NCI-H2227 (cell line): ENCODE measurements around the gene P2RY12.

Experiments used
- DNase-seq: peaks from one replicate; lab custom pipeline; 2025; ENCODE audit not compliant: unreplicated experiment; lab: John Stamatoyannopoulos, UW

Gene P2RY12

GRCh38 chr3:151384741-151385174 lies at the start of gene P2RY12:
TSS of gene P2RY12 (minus strand) at chr3:151384753. CDS start at chr3:151338845, 45,908 bp downstream.
- DNase-seq, result no peak

DNA sequence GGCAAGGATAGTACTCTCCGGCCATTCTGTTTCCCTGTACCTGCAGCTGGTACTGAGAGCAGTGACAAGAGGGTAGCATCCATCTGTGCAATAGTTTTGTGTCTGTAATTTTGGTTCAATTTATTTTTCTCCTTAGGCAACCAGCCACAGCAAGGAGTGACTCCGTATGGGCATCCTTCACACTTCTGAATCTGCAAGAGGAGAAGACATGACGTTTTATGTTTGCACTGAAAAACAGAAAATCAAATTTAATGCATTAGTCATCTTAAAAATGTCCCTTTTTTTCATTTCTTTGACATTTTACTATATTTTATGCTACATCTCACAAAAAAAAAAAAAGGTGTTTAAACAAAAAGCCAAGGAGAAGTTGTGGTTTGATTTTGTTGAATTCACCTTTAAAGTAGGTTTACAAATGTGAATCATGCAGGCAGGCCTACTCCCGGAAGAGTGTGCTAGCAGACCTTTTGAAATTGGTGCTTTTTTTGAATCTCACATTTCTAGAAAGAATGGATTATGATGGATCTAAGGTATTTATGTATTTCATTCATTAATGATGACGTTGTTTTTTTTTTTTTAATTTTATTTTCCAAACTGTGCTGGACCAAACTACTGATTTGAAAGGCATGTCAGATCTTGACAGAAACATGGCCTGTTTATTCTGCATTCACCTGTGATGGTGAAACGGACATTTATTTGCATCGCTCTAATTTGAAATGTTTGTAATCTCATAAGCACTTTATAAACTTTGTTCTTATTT lies 48.2 kb upstream of the P2RY12 start:
- DNase-seq, result no peak

DNA sequence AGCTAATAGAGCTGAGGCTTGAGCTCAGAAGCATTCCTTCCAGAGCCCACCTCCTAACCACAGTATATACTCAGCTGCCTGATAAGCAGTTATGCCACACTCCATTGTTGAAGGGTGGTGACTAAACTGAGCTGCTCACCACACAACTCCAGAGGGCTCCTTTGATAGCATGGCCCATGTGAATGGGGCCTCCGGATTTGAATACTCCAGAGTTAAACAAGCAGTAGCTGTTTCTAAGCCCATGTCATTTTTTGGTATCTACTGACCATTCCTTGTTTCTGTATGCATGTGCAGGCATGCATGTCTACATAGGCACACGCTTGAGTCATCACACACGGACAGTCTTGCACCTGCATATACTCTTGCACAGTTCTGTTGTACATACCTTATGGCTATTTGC lies 47.4 kb upstream of the P2RY12 start:
- no peak for DNase-seq

DNA sequence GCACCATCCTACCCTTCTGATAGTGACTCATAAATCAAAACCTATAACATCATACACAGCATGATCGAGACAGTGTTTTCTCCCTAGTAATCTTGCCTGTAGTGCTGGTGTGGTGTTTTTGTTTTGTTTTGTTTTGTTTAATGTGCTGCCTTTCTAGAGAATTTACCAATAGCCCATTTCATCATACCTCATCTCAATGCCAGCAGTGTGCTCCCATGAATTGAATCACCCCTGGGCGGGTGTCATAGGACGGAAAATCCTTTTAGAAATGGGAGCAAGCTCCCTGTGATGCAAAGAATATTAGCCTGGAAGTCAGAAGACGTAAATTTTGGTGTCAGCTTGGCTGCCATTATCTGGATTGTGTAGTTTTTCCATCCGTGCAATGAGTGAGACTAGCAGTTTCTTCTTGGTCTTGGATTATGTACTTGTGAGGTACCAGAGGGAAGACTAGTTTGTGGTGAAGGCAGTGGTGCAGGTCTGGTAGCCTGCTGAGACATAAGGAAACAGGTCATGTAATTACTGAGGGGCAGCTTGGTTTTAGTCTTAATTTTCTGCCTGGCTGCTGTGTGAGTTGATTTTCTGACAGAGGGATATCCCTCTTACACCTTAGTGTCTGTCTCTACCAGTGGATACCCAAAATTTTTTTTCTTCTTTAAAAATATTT lies 46.4 kb upstream of the P2RY12 start:
- no peak for DNase-seq

DNA sequence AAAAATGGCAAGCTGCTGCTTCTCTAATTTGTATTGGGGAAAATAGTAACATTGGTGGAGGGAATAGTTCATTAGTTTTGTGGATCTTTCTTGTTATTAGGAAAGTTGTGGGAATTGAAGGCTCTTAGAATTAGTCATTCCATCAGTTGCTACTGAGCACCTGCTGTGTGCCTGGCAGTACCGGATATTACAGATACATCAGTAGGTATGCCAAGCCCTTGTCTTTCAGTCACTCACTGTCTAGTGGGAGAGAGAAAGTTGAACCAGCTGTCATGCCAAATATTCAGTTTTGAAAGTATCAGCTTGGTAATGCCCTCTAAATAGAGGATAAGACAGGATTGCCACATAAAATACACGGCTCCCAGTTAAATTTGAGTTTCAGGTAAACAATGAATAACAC lies 43.8 kb upstream of the P2RY12 start:
- DNase-seq, result no peak

GRCh38 chr3:151426341-151426657 lies 41.7 kb upstream of the P2RY12 start:
- DNase-seq, result no peak

DNA sequence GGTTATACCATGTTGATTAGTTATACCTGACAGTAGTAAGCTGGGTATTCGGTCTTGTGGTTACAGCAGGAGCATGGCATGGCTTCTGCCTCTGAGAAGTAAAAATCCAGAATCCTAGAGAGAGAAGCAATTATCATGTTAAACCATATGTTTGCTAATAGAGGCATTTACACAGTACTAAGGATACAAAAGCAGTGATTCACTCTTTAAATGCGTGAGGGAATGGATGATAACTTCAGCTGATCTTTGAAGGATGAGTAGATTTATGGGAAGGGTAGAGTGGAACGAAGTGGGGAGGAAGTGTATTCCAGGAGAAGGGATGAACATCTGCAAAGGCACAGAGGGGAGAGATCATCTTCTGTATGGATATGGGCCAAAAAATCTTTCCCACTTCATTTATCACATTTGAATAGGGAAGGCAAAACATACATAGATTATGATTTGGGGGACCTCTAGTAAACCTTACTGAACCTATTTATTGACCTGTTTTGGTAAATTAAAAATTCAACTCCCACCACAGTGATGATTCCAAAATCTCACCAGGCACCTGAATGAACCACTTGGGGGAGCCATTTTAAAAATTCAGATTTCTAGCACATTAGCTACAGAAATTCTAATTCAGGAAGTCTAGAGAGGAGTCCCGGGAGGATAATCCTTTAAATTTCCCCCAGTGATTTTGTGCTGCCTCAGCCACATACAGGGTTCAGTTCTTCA lies 41.2 kb upstream of the P2RY12 start:
- DNase-seq, result no peak

DNA sequence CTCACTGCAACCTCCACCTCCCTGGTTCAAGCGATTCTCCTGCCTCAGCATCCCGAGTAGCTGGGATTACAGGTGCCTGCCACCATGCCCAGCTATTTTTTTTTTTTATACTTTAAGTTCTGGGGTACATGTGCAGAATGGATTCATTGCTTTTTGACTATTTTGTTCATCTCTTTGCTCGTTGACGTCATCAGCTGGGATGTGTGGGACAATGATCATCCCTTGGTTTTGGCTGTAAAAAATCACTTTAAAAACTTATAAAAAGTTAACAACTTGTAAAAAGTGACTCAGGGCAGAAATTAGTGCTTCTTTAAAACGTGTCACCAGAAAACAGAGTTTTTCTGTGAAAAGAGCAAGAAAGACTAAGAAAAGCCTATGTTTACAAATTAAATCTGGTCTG lies 38.5 kb upstream of the P2RY12 start:
- DNase-seq, result no peak

DNA sequence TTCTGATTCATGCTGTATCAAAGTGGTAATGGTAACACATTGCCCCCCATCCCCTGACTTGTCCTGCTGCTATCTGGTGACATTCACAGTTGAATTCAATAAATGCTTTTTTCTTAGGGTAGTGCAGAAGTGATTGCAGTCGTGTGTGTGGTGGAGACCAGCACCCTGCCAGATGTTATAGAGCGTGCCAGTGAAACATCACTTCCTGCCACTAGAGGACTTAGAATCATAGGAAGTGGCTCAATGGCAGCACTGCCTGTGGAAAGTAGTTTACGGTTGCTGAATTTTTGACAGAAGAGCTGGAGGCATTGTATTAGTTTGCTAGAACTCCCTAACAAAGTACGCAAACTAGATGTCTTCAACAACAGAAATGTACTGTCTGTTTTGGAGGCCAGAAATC lies 37.4 kb upstream of the P2RY12 start:
- DNase-seq, result no peak

DNA sequence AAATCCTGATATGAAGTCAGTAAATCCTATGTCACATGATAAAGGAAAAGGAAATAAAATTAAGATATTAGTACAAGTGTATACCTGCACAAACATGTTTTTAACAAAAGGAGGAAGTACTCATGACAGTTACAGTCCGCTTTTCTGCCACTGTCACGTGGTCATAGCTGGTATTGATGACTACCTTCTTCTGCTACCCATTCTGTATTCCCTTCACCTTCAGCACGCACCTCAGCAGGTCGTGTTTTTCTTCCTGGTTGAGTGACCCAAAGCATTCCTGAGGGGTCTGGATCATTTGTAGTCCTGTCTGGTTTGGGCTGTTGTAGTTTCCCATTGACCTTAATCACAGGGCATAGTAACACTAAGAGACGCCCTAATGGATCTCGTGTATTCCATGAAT lies 35.3 kb upstream of the P2RY12 start:
- no peak for DNase-seq

DNA sequence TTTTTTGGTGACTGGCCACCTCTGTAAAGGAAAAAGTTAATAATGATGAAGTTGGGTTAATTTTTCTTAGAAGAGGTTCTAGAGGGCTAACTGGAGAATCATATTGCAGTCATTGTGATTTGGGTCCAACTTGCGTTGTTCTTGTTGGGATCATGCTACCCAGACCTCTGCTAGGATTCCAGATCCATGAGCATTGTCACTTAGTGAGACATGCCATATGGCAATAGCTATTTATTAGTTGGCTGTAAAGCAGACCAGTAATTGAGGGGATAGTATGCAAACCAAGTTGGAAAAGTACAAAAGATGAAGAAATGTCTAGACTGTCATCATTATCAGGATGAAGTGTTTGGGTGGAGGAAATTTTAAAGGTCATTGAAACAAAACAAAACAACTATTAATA lies 30.7 kb upstream of the P2RY12 start:
- no peak for DNase-seq

- DNase-seq, result no peak
Measured at GRCh38 chr3:151412989-151413388, 28.4 kb upstream of the P2RY12 start.

GRCh38 chr3:151410891-151411559 lies 26.5 kb upstream of the P2RY12 start:
- DNase-seq, result no peak

DNA sequence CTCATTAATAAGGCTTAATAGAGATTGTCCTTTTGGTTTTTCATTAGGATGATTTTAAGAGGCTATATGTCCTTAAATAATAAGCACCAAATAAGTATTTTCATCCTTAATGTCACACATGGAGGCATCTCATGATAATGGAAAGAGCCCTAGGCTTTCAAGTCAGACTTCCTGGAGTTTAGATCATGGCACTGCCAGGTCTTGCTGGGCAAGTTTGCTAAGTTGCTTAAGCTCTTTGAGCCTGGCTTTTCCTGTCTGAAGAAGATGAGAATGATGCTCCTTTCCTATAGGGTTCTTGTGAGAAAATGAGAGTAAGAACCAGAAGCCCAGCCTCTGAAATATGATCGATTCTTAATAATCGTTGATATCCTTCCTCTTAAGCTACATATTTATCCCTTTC lies 23.4 kb upstream of the P2RY12 start:
- DNase-seq, result no peak

- DNase-seq, result no peak
Measured at GRCh38 chr3:151404316-151404715, 19.8 kb upstream of the P2RY12 start.

DNA sequence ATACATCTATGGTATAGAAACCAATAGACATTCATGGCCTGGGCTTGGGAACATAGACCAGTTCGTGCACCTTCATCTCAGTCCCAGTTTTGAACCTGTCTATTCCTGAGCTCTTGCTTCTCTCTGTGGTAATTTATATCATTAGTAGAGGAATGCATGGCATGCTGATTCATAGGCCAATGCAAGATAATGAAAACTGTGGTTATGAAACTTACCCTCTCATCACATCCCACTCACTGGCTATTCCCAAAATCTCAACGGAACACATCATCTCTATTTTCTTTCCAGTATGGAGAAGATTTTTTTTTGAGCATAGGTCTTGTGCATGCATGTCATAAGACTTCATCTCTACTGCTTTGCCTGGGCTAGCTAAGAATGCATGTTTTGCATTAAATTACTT lies 18.7 kb upstream of the P2RY12 start:
- no peak for DNase-seq

GRCh38 chr3:151402349-151402748 lies 17.8 kb upstream of the P2RY12 start:
- no peak for DNase-seq

GRCh38 chr3:151400341-151400740 lies 15.8 kb upstream of the P2RY12 start:
- no peak for DNase-seq

DNA sequence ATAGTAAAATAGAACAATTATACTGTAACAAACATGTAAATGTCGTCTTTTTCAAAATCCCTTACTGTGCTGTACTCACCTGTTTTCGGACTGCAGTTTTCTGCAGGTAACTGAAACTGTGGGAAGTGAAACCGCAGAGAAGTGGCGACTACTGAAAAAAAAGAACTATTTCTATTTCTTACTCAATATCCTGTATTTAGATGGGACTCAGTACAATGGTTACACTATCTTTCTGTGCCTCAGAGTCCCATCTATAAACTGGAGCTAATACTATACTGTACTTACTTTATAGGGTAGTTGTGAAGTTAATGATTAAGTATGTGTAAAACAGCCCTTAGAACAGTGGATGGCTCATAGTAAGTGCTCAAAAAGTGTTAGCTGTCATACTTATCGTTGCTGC lies 14.3 kb upstream of the P2RY12 start:
- DNase-seq, result no peak

DNA sequence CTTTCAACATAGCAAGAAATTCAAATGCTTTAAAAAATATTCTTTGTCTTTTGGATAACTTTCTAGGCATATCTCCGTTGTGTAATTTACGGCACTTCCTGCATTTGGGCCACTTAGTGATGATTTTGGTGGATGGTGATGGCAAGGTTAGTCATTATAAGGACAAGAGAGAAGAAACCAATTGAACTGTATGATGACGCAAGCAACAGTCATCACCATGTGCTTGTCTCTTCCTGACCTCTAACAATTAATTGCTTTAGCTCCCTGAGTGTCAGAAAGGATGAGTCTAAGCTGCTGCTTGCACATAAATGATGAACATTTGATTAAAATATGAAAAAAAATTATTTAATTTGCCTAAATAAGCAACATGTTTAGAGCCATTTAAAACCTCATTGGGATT lies 11.3 kb upstream of the P2RY12 start:
- DNase-seq, result no peak

DNA sequence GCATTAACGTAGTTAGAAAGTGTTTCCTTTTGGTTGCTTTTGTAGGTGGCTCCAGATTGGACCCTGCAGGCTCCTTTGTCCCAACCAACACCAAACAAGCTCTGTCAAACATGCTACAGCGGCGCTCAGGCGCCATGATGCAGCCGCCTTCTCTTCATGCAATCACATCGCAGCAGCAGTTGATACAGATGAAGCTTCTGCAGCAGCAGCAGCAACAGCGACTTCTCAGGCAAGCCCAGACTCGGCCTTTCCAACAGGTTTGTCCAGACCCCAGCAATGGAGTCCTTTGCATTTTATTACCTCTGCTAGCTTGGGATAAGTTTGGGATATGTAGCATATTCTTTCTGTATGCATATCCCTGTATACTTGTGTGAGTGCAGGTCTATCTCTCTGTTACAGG lies 10.1 kb upstream of the P2RY12 start:
- DNase-seq, result no peak

DNA sequence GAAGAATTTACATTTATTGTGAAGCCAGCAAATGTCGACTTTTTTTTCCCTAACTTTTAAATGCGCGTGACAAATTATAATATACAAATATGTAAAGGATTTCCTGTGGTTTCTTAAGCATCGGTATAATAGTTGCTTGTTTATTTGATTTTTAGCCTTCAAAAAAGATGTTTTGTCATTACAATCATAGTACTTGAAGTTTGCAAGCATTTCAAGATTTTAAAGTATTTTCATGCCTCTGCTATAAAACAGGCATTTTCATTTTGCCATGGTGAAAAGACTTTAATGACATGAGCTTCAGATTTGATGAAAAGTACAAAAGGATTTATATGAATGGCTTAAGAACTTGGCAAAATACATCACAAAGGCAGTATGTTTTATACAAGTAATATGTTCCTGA lies 9.4 kb upstream of the P2RY12 start:
- no peak for DNase-seq
